GM12878 (cell line): ENCODE measurements around the gene UBE2QL1. TPM values are rescaled to one million over a fixed set of nuclear protein-coding genes. Genes with fewer than 3 reads are reported as not detected.

Experiments
- ATAC-seq: fragments of 200-7000 bp; cut with Tn5 transposase; 3 replicates; pipeline ENCODE4 v1.9.1; 2020; ENCODE audit warnings: mild to moderate bottlenecking, moderate library complexity
- BruUV-seq: library from RNA; stranded (reverse); fragments of 400-500 nt; replicated peaks from 2 replicates; lab custom pipeline; 2021; lab: Mats Ljungman, UMichigan
- CTCF ChIA-PET: fragments of 300-600 bp; sonication (Branson Sonifier 250); formaldehyde crosslinking; extraction: SDS; loops from one replicate; lab custom pipeline; 2021; ENCODE audit warnings: inconsistent platforms; lab: Yijun Ruan, JAX
- POLR2A ChIA-PET: fragments of 350-600 bp; formaldehyde crosslinking; extraction: SDS; loops from one replicate; lab custom pipeline; 2021; ENCODE audit warnings: inconsistent platforms; lab: Charles Lee
- RAD21 ChIA-PET: fragments of 300-600 bp; sonication (Branson Sonifier 250); formaldehyde crosslinking; loops from one replicate; lab custom pipeline; 2023; ENCODE audit warnings: antibody characterized with exemption; ENCODE audit not compliant: unreplicated experiment; lab: Charles Lee
- SMC1A ChIA-PET: fragments of 300-600 bp; sonication (Branson Sonifier 250); formaldehyde crosslinking; loops from one replicate; lab custom pipeline; 2023; ENCODE audit not compliant: unreplicated experiment, uncharacterized antibody; lab: Charles Lee
- DNase-seq: peaks from one replicate; pipeline ENCODE4 v3.0.0-alpha.2; 2011; ENCODE audit warnings: low read depth, low spot score
- FAIRE-seq: peaks from 3 replicates; lab custom pipeline; 2011; peaks lifted over from hg19 to GRCh38; lab: Jason Lieb, UNC
- H2AFZ ChIP-seq: 2 replicates; pipeline ENCODE4 v1.6.0; 2011; ENCODE audit warnings: low read depth, low read length, control low read depth; ENCODE audit not compliant: control insufficient read depth
- H3K27ac ChIP-seq: 2 replicates; pipeline ENCODE4 v1.5.1; 2011; ENCODE audit warnings: control low read depth; ENCODE audit not compliant: control insufficient read depth, insufficient read depth
- H3K27me3 ChIP-seq, 2 experiments: replicated peaks in 1 of 2; 2 replicates each; pipeline versions ENCODE4 v1.6.0 to v1.6.1; 2011; ENCODE audit warnings: low read length in 1 of 2; ENCODE audit not compliant: control insufficient read depth in 2 of 2, insufficient read depth in 2 of 2
- H3K36me3 ChIP-seq, 2 experiments: 2 replicates each; pipeline ENCODE4 v1.5.1; 2011; ENCODE audit warnings: low read length in 1 of 2; ENCODE audit not compliant: control insufficient read depth in 2 of 2, insufficient read depth in 2 of 2
- H3K4me1 ChIP-seq: 2 replicates; pipeline ENCODE4 v1.6.1; 2011; ENCODE audit warnings: mild to moderate bottlenecking, low read length, moderate library complexity, mixed read lengths; ENCODE audit not compliant: control insufficient read depth, insufficient read depth
- H3K4me2 ChIP-seq: 2 replicates; pipeline ENCODE4 v1.6.0; 2011; ENCODE audit warnings: control low read depth; ENCODE audit not compliant: control insufficient read depth, insufficient read depth
- H3K4me3 ChIP-seq: fragments of 200-600 bp; sonication (generic); 2 replicates; pipeline ENCODE4 v1.5.1; 2016
- H3K79me2 ChIP-seq: 2 replicates; pipeline ENCODE4 v1.6.0; 2011; ENCODE audit warnings: low read length; ENCODE audit not compliant: control insufficient read depth, insufficient read depth
- H3K9ac ChIP-seq: 2 replicates; pipeline ENCODE4 v1.8.0; 2011; ENCODE audit warnings: low read length, control low read depth, mixed read lengths; ENCODE audit not compliant: control insufficient read depth, insufficient read depth
- H3K9me3 ChIP-seq: replicated peaks from 3 replicates; pipeline ENCODE4 v1.5.1; 2011; ENCODE audit warnings: mild to moderate bottlenecking, low read length; ENCODE audit not compliant: control insufficient read depth, insufficient read depth
- H4K20me1 ChIP-seq: 2 replicates; pipeline ENCODE4 v1.6.0; 2011; ENCODE audit not compliant: control insufficient read depth, insufficient read depth
- BRCA1 ChIP-seq: IDR thresholded peaks from 2 replicates; pipeline ENCODE4 v1.6.1; 2011; ENCODE audit warnings: low read depth, low read length, improper control_type of control experiment
- DPF2 ChIP-seq: fragments of 450-650 bp; IDR thresholded peaks from 2 replicates; pipeline ENCODE4 v1.6.1; 2017; ENCODE audit warnings: mild to moderate bottlenecking
- FOS ChIP-seq: IDR thresholded peaks from 3 replicates; pipeline ENCODE4 v1.6.1; 2011; ENCODE audit warnings: borderline replicate concordance; ENCODE audit not compliant: insufficient read length; ENCODE audit errors: extremely low read depth
- HCFC1 ChIP-seq: fragments of 150-350 bp; IDR thresholded peaks from 2 replicates; pipeline ENCODE4 v1.6.1; 2014; ENCODE audit warnings: low read length
- HDGF ChIP-seq: fragments of 450-650 bp; IDR thresholded peaks from 2 replicates; pipeline ENCODE4 v1.6.1; 2016; ENCODE audit warnings: antibody characterized with exemption
- NR2C1 ChIP-seq: fragments of 450-650 bp; IDR thresholded peaks from 2 replicates; pipeline ENCODE4 v1.6.1; 2017; ENCODE audit warnings: antibody characterized with exemption, mild to moderate bottlenecking, moderate library complexity
- RAD21 ChIP-seq: IDR thresholded peaks from 2 replicates; pipeline ENCODE4 v1.6.1; 2011; ENCODE audit warnings: mild to moderate bottlenecking, low read depth, low read length, moderate library complexity; ENCODE audit not compliant: insufficient read depth
- RB1 ChIP-seq: fragments of 450-650 bp; formaldehyde crosslinking; IDR thresholded peaks from 2 replicates; pipeline ENCODE4 v1.6.1; 2017; ENCODE audit warnings: mild to moderate bottlenecking, borderline replicate concordance
- RFX5 ChIP-seq: IDR thresholded peaks from 2 replicates; pipeline ENCODE4 v1.6.1; 2011; ENCODE audit warnings: low read depth, low read length, improper control_type of control experiment
- YY1 ChIP-seq: IDR thresholded peaks from 2 replicates; pipeline ENCODE4 v1.6.1; 2011; ENCODE audit warnings: low read depth, mild to moderate bottlenecking, low read length
- ZNF622 ChIP-seq: fragments of 450-650 bp; IDR thresholded peaks from 2 replicates; pipeline ENCODE4 v1.6.1; 2017; ENCODE audit warnings: mild to moderate bottlenecking, inconsistent platforms
- WGBS: methylation state at CpG from one replicate; pipeline ENCODE4 v1.1.6; 2016; ENCODE audit warnings: low lambda C conversion rate; ENCODE audit not compliant: insufficient replicate concordance, insufficient coverage; ENCODE audit errors: missing lambda C conversion rate; 5-methylcytosine and 5-hydroxymethylcytosine counted together
- in situ Hi-C: fragments of 300-500 bp; cut with MboI; formaldehyde crosslinking; loops from 9 replicates; pipeline ENCODE4 v1.14.3; 2018; ENCODE audit warnings: mixed read lengths
- intact Hi-C: fragments of 100-400 bp; cut with micrococcal nuclease; formaldehyde crosslinking; loops from one replicate; pipeline ENCODE4 v1.14.2; 2022; ENCODE audit not compliant: unreplicated experiment
- polyA plus RNA-seq, 11 experiments: library from polyadenylated mRNA; depleted of rRNA in 4 of 11; unstranded in 6 of 11; stranded (reverse) in 5 of 11; fragments of >200 nt; fragmentation: Nextera tagmentation in 4 of 11; fragmentation: Illumina TruSeq in 1 of 11; extraction: Ambion mirVana in 4 of 11; extraction: Trizol in 1 of 11; gene quantifications; 1 replicate in 1 of 11; 2 replicates in 10 of 11; pipeline versions ENCODE4 v1.2.1 to v1.2.3, GENCODE V29; 2011 to 2016; ENCODE audit warnings: inconsistent platforms in 2 of 11, missing spikeins in 2 of 11, low read depth in 1 of 11
- total RNA-seq, 4 experiments: library from RNA; depleted of rRNA in 3 of 4; stranded (reverse); fragments of >200 nt in 3 of 4; fragmentation: Illumina TruSeq in 1 of 4; extraction: Trizol in 1 of 4; gene quantifications; 2 replicates each; pipeline versions ENCODE4 v1.2.1 to v1.2.3, GENCODE V29; 2013 to 2021
- TF ChIP-seq, protein P1 (sequence below), 3 experiments: IDR thresholded peaks in 2 of 3; conservative IDR thresholded peaks in 1 of 3; 2 replicates each; pipeline ENCODE4 v1.5.1; 2011; ENCODE audit warnings: low read depth in 3 of 3, low read length in 3 of 3, mild to moderate bottlenecking in 3 of 3, control low read depth in 2 of 3, moderate library complexity in 2 of 3, inconsistent platforms in 1 of 3, mixed read lengths in 1 of 3; ENCODE audit not compliant: control insufficient read depth in 2 of 3, insufficient read depth in 1 of 3; ENCODE audit errors: extremely low read depth in 1 of 3
- TF ChIP-seq, protein P2 (sequence below): fragments of 450-650 bp; IDR thresholded peaks from 2 replicates; pipeline ENCODE4 v1.6.1; 2018; ENCODE audit warnings: mild to moderate bottlenecking, low read depth, moderate library complexity; ENCODE audit not compliant: partially characterized antibody

The UBE2QL1 gene
- total and polyA plus RNA-seq, 10 of the 15 experiments (the other 5 are each of a cell fraction or from before 2014, with no cell fraction given) = 0.03 to 0.62 (median 0.04) TPM; not detected in 6

DNA sequence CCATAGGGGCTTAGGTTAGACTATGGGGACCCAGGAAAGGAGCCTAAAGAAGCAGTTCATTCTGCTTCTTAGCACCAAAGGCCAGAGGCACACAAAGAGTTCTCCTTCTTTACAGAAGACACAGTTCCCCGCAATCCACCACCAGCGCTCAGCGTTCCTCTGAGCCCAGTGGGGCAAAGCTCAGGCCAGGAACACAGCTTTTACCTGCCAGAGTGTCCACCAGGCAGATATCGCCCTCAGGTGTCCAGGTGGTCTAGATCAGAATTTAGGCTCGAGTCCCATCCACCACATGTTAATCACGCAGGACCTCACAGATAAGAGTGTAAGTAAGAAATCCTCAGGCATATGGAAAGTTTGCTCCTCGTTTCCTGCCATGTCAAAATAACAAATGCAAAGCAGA, 53.0 kb downstream of the UBE2QL1 start:
- FAIRE-seq = no peak
- RAD21 ChIA-PET = no interaction called here

More for the DNA sequence above, 53.0 kb downstream of the UBE2QL1 start:
- no TSS peak for BruUV-seq
- in situ Hi-C loops (no loop called here), intact Hi-C loops (no loop called here)
- ChIA-PET SMC1A (no interaction called here), POLR2A (no interaction called here), CTCF (no interaction called here)
- no peak overlapping the region for H3K4me2 ChIP-seq
- no peaks in the 10 kb centered on the region for H4K20me1 ChIP-seq
- H2AFZ ChIP-seq = no peak overlapping the region
- DNase-seq = no peak
- H3K79me2 ChIP-seq = no peaks in the 10 kb centered on the region
- no peaks in the 10 kb centered on the region for H3K36me3 ChIP-seq
- WGBS = 65% methylated on average over 7 of the region's 7 CpGs
- H3K9me3 ChIP-seq = no peaks in the 10 kb centered on the region; the same call in 2 of the 3 replicates
- H3K9ac ChIP-seq = no peak overlapping the region
- TF ChIP-seq FOS (no peak), YY1 (no peak), NR2C1 (no peak), RFX5 (no peak), ZNF622 (no peak), HDGF (no peak), RB1 (no peak), RAD21 (0 out of 2 replicates have a peak, but pooled peaks have one; percentile 29), HCFC1 (no peak), DPF2 (no peak), BRCA1 (no peak)
- TF ChIP-seq, protein P1, sequence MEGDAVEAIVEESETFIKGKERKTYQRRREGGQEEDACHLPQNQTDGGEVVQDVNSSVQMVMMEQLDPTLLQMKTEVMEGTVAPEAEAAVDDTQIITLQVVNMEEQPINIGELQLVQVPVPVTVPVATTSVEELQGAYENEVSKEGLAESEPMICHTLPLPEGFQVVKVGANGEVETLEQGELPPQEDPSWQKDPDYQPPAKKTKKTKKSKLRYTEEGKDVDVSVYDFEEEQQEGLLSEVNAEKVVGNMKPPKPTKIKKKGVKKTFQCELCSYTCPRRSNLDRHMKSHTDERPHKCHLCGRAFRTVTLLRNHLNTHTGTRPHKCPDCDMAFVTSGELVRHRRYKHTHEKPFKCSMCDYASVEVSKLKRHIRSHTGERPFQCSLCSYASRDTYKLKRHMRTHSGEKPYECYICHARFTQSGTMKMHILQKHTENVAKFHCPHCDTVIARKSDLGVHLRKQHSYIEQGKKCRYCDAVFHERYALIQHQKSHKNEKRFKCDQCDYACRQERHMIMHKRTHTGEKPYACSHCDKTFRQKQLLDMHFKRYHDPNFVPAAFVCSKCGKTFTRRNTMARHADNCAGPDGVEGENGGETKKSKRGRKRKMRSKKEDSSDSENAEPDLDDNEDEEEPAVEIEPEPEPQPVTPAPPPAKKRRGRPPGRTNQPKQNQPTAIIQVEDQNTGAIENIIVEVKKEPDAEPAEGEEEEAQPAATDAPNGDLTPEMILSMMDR (IDR thresholded peaks at IDR 0.05 in 2 of 3, conservative IDR thresholded peaks at IDR 0.05 in 1 of 3; ENCODE audit: control insufficient read depth in 2 of 3, extremely low read depth in 1 of 3, insufficient read depth in 1 of 3, low read depth in 3 of 3, low read length in 3 of 3) = peak in 2 of 3 experiments; percentile 8 to 18; a peak in 2 of 6 replicates
- TF ChIP-seq, protein P2, sequence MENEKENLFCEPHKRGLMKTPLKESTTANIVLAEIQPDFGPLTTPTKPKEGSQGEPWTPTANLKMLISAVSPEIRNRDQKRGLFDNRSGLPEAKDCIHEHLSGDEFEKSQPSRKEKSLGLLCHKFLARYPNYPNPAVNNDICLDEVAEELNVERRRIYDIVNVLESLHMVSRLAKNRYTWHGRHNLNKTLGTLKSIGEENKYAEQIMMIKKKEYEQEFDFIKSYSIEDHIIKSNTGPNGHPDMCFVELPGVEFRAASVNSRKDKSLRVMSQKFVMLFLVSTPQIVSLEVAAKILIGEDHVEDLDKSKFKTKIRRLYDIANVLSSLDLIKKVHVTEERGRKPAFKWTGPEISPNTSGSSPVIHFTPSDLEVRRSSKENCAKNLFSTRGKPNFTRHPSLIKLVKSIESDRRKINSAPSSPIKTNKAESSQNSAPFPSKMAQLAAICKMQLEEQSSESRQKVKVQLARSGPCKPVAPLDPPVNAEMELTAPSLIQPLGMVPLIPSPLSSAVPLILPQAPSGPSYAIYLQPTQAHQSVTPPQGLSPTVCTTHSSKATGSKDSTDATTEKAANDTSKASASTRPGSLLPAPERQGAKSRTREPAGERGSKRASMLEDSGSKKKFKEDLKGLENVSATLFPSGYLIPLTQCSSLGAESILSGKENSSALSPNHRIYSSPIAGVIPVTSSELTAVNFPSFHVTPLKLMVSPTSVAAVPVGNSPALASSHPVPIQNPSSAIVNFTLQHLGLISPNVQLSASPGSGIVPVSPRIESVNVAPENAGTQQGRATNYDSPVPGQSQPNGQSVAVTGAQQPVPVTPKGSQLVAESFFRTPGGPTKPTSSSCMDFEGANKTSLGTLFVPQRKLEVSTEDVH = no peak
- TF ChIP-seq, all 136 proteins: peak for 2
- Histone ChIP-seq H3K4me3 (no peak overlapping the region), H3K27me3 (no peaks in the 10 kb centered on the region), H3K4me1 (peaks cover 2% of the 10 kb centered on the region), H3K27ac (no peak overlapping the region)
- ATAC-seq = no peak
